ENCODE data around the gene TM9SF4.
"Not testable (repeated sequence)": the region's sequence is repeated elsewhere in the genome, so short reads cannot be mapped to it uniquely, and the experiment has no call there.

The TM9SF4 gene

DNA sequence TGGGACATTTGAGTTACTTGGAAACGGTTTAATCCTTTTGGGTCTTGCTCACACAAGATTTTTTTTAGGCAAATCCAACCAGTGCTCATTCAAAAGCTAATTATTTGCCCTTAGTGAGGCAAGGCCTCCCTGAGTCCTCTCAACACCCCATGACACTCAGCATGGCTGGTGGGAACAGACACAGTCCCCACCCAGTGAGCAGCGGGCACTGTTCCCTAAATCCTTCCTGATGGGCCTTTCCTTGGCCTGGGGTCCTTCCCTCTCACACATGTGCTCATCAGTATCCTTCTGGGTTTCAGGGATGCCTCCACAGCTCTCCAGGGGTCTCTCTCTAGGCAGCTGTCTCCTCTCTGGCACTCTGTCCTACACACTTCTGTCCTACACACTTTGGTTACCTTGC is 70.0 kb downstream of the TM9SF4 start:
- DNase-seq = peak in 2 of 42 donors; percentile 1 to 5
- intact Hi-C loops (cut with DNase I) = no loop called here

DNA sequence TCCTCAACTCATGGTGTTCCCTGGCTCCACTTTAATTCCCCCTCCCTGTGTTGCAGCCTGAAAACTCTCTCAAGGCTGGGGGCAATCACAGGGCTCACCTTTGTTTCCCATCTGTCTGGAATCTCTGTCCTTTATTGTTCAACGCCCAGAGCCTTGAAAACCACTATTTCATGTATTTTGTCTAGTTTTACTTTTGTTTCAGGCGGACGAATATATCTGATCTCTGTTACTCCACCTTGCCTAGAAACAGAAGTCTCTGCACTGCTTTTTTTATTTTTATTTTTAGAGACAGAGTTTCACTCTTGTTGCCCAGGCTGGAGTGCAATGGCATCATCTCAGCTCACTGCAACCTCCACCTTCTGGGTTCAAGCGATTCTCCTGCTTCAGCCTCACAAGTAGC is 70.4 kb downstream of the TM9SF4 start:
- DNase-seq = peak in 1 of 42 donors; percentile 8

DNA sequence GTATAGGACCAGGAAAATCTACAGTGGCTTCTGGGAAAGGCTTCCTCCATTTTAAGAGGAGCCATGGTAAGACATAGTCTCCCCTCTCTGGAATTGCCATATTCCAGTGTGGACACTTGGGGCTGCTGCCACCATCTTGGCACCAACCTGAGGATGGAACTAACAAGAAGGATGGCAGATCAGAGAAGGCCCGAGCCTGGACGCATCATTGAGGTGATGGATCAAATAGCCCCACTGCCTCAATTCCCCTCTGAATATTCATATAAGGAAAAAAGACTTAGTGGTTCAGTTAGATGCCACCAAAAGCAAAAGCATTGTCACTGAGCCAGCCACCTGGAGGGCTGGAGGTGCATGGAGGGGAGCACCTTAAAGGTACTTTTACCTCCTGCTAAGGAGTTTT is 72.1 kb downstream of the TM9SF4 start:
- DNase-seq = no peak
- intact Hi-C loops (cut with DNase I) = no loop called here

More for the DNA sequence above, 70.4 kb downstream of the TM9SF4 start:
- intact Hi-C loops (cut with DNase I) = no loop called here

DNA sequence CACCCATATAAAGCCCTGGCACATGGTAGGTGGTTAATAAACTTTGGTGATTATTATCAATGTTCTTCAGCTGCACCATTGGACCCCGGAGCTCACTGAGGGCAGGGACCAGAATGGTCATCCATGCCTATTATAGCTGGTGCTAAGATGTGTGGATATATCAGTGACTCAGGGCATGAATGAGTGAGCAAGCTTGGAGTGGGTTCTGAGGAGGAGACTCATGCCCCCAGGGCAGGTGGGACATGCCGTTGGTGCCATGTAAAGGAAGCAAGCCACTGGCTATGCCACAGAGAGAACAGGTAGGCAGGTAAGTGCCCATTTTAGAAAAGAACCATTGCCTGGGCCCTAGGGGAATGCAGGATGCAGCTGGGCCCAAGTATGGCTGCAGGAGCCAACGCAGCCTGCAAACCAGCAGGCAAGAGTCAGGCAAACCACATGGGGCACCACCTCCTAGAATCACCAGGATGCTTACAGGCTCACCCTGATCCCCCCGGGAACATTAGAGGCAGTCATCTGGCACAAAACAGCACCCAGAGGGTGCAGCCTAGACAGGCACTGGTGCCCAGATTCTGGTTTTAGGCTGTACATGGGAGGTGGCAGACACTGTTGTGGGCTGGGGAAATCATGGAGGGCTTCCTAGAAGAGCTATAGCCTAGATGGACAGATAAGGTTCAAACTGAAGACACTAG is 74.6 kb downstream of the TM9SF4 start:
- intact Hi-C loops (cut with DNase I) = no loop called here
- DNase-seq = peak in 1 of 42 donors; percentile 0

DNA sequence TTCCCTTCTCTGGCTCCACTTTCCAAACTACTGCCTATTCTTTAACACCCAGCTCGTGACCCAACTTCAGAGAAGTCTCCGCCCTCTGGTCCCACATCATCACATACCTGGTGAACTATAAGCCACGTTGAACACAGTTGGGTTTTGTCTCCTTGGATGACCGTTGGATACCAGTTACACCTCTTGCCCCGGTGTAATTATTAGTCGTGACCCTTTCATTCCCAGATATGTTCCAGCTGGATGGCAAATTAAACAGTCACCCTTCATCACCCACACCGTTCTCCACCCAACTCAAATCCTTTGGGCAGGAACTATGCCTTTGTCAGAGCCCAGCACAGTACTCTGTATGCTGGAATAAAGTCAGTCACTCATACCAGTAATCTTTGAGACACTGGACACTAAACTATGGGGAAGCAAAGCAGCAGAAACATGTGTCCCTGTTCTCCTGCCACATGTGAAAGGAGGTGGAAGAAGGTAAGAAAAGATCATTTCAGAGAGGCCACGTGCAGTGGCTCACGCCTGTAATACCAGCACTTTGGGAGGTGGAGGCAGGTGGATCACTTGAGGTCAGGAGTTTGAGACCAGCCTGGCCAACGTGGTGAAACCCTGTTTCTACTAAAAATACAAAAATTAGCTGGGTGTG is 75.6 kb downstream of the TM9SF4 start:
- no peak for DNase-seq
- intact Hi-C loops (cut with DNase I) = no loop called here

DNA sequence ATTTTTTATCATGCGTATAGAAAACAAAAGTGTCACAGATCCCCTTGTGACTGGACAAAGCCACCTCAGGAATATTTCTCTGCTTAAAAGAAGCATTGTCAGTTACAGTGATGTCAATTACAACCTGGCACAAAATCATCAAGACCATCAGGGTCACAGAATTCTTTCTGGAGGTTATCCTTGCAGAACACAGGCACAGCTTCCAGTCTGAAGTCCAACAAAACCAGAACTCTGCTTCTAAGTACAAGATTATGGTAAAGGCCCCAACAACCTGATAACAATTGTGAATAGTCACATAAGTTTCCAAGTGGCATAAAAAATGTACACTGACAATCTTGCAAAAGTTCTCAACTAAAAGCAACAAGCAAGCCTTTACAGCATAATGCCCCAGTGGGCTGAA is 77.0 kb downstream of the TM9SF4 start:
- no peak for DNase-seq
- intact Hi-C loops (cut with DNase I) = no loop called here

DNA sequence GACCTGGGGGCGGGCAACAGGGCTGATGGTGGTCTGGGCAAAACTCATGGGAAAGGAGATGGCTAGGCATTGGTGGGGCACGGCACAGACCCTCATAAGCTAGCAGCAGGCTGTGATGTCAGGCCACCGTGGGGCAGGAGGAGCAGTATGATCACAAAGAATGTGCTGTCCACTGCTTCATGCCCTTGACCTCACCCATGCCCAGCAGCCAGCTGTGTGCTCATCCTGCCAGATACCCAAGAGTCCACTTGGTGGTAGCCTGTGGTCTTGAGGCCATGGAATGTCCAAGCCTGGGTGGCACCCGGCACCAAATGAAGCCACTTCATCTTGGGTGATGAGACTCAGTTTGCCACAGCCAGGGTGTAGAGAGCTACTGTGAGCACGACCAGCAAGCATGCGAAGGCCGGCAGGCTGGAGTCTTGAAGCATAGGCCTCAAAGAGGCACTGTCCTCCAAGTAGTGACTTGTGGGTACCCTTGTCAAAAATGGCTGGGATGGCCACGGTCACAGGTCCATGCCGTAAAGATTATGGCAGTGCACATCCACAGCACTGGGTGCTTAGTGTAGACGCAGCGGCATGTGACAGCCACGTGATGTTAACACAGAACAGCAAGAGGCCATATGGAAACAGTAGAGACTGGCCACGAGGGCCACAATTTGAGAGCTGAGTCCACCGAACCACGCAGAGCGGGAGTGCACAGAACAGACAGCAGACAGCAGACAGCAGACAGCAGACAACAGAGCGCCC is 79.0 kb downstream of the TM9SF4 start:
- intact Hi-C loops (cut with DNase I) = no loop called here
- DNase-seq = no peak

DNA sequence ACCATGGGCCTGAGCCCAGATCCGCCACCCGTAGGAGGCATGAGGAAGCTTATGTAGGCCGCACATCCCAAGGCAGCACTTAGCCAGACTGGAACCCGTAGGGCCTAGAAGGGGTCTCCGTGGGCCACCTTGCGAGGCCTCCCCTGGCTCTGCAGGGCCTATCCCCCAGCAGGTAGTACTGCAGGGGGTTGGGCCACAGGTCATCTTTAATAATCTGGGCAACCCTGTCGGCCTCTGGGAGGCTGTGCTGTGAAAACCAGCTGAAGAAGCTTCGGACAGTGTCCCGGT is 79.6 kb downstream of the TM9SF4 start:
- DNase-seq = no peak
- intact Hi-C loops (cut with DNase I) = no loop called here

DNA sequence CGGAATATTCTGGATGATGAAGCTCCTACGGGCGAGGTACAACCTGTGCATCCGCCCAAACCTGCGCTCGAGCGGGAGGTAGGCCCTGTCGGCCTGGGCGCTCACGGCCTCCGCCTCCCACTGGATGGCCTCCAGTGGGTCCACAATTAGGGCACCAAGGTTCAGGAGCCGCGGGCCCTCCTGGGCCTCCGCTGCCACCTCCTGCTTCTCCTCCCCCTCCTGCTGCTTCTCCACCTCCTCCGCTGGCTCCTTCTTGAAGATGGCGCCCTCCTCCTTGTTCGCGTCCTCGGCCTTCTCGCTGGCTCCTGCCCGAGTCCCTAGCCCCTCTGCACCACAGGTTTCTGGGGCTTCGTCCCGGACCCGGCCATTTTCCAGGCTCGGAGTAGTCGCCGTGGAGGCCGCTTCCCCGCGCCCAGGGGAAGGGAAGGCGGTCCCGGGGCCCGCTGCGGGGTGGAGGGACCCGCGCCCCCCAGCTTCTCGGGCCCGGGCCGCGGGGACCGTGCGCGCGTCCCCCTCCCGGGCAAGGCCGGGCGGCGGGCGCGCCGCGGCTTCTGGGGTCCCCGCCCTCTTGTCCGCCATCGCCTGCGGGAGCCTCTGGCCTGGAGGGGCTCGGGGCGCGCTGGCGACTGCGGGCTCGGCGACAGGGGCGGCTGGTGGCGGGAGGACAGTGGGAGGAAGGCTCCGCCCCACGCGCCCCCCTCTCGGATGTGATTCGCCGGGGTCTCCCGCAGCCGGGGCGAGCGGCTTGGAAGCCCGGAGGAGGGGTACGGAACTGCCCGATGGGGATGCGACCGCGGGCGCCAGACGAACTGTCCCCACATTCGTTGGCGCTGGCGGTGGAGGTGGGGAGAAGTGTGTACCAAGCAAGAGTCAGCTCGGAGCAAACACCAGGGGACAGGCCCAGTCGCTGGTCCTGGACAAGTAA is 80.4 kb downstream of the TM9SF4 start:
- DNase-seq = peak in 40 of 42 donors; percentile 39 to 79 (median 60)
- intact Hi-C loops (cut with DNase I) = loop anchor here (10.0 kb wide), 1 partner anchor 85 kb away; the partner anchor contains the start of gene TM9SF4

DNA sequence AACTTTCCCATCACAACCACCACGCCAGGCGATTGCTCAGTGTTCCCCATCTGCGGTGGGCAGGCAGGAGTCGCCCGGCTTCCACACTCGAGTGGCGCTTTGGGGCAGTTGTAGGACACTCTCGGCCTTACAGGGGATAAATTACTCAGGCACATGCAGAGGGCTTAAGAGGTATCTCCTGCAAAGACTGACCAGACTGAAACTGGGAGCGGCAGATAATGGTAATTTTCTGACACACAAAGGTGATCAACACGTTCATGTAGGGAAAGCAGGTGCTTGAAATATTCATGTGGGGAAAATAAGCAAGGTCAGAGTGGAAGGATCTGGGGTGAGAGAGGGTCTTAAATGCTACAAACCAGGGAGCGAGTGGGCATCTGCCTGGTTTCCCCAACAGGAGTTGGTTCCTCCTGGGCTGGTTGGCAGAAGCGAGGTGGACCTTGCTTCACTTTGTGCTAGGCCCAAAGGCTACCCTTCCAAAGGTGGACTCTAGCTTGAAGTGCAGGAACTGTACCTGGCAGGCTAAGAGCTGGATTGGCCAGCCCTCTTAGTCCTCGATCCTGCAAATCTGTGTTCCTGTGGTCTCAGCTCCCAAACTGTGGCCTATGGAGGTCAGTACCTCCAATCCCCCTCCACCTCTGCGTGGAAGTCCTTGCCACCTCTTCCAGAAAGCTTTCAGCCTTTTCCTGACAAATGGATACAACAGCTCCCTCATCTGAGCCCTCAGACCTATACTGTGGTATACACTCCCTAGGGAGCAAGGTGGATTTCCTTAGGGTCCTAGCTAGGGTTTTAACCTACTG is 81.3 kb downstream of the TM9SF4 start:
- intact Hi-C loops (cut with DNase I) = loop anchor here (10.0 kb wide), 1 partner anchor 86 kb away; the partner anchor contains the start of gene TM9SF4
- DNase-seq = peak in 2 of 42 donors; percentile 15 to 75

DNA sequence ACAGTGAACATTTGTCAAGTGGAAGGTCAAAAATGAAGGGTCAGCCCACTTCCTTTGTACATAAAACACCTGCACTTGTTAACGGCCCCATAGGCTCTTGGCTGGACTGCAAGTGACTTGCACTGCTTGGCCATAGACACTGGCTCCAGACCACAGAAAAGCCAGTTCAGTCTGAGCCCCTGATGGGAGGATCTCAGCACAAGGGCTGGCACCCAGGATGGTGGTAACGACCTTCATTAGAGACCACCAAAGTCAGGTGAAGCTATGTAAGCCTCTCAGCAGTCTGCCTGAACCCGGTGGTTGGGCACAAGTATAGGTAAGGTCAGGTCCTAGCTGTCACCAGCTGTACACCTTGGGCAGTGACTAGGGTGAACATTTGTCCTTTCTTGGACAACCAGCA is 81.9 kb downstream of the TM9SF4 start:
- DNase-seq = no peak
- intact Hi-C loops (cut with DNase I) = loop anchor here (10.0 kb wide), 1 partner anchor 87 kb away; the partner anchor contains the start of gene TM9SF4

DNA sequence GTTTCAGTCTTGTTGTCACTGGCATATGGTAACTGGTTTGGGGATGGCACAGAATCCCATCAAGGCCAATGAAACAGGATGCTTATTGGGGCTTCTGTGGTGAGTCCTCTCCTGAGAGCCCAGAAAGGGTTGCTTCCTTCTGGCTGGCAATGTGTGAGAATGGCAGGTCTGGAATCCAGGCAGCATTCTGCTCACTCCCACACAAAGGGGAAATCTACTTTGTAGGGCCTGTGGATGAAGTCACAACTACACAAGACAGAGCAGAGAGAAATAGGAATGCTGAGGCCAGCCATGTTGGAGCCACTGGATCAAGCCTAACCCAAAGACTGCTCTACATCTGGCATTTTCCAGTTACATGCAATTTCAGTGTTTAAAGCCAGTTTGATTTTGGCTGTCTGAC is 82.4 kb downstream of the TM9SF4 start:
- intact Hi-C loops (cut with DNase I) = loop anchor here (10.0 kb wide), 1 partner anchor 87 kb away; the partner anchor contains the start of gene TM9SF4
- DNase-seq = no peak

DNA sequence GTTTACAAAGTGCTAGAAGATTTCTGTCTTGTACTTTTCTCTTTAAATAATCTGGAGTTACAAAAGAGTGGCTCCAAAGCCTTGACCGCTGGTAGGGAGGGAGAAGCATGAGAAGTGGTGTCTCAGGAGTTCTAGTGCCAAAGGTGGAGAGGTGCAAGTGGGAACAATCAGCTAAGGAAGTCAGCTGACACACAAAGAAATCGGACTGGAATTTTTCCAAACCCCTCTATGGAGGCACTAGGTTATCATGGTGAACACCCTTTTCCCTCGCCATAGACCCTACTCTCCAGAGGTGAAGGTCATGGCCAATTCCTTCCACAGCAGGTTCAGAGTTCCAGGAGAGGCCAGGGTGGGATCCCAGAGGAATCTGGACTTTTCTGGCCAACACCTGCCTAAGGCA is 83.2 kb downstream of the TM9SF4 start:
- no peak for DNase-seq
- intact Hi-C loops (cut with DNase I) = loop anchor here (10.0 kb wide), 1 partner anchor 88 kb away; the partner anchor contains the start of gene TM9SF4

DNA sequence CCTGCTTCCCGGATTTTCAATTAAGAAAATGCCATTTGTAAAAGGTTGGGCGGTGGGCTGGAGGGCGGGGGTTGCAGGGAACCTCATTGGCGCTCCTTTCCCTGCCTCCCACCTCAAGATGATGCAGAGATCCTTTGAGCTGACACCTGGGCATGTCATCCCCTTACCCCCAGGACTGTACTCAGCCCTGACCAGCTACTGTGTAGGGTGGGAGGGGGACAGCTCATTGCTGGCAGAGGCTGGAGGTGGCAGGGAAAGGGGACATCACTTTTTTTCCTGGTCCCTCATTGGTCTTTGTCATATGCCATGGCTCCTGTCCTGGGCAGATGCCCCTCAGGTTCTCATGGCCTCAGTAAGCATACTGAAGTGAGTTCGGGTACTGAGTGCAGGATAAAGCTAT is 83.8 kb downstream of the TM9SF4 start:
- DNase-seq = not testable (repeated sequence)
- intact Hi-C loops (cut with DNase I) = loop anchor here (10.0 kb wide), 1 partner anchor 89 kb away; the partner anchor contains the start of gene TM9SF4

DNA sequence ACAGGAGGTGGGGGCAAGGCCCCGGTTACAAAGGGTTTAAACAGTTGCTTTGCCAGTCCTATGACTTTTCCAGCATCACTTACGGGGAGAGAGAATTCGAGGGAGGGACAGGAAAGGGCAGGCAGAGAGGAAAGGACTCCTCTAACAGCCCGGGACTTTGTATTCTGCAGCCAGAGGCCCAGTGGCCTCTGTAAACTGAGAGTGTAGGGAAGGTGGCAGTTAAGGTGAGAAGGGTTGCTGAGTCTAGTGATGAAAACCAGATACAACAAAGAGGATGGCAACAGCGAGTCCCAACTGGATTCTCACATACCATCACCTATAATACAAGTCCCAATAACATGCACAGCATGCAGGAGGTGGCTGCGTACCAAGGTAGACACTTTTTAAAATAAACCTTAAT is 84.5 kb downstream of the TM9SF4 start:
- peak in 1 of 42 donors; percentile 2 for DNase-seq
- intact Hi-C loops (cut with DNase I) = loop anchor here (10.0 kb wide), 1 partner anchor 89 kb away; the partner anchor contains the start of gene TM9SF4

DNA sequence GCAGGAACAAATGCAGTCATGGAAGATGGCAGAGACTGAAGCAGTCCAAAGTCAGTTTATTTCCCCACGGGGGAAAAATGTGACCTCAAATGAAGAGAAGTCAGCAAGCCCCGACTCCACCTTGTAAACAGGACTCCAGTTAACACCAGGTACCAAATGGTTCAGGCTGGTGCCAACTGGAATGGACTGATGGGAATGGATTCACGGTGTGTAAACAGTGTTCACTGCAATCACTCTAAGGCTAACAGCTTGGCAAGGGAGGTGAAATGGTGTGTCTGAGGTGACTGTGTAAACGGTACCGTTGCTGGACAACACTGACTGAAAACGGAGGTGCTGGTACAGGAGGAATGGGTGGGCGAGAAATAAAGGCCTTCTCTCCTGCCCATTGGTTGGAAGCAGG is 86.1 kb downstream of the TM9SF4 start:
- DNase-seq = no peak
- intact Hi-C loops (cut with DNase I) = loop anchor here (10.0 kb wide), 1 partner anchor 91 kb away; the partner anchor contains the start of gene TM9SF4

DNA sequence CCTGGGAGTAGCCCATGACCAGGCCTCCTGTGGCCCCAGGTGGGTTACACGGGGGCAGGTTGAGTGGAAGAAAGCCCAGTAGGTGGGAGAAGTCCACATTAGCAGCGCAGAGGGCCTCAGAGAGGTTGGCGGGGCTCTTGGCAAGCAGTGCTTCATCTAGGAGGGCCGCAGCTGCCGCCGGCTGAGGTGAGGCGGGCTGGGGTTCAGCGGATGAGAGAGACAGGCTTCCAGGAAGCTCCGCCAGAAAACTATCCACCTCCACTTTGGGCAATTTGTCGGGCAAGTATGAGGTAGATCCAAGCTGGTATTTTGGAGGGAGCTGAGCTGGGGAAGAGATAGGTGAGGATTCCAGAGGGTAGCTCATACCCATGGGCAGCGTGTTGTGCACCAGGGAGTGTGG is 87.1 kb downstream of the TM9SF4 start:
- DNase-seq = not testable (repeated sequence)
- intact Hi-C loops (cut with DNase I) = loop anchor here (10.0 kb wide), 1 partner anchor 92 kb away; the partner anchor contains the start of gene TM9SF4

DNA sequence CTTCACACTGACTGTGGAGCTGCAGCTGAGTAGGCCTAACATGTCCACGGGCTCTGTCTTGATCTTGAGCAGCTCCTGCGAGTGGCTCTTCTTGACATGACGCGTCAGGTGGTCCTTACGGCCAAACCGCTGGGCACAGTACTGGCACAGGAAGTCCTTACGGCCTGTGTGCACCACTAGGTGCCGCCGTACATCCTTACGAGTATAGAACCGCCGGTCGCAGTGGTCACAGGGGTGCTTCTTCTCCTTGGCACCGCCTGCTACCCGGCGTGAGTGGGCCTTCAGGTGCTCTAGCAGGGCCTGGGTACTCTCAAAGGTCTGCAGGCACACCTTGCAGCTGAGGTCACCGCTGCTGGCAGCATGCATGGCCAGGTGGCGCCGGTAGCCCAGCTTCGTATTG is 87.6 kb downstream of the TM9SF4 start:
- DNase-seq = not testable (repeated sequence)
- intact Hi-C loops (cut with DNase I) = loop anchor here (10.0 kb wide), 1 partner anchor 92 kb away; the partner anchor contains the start of gene TM9SF4
